GM12873 (cell line): ENCODE measurements around the gene ACOT7.

ENCODE experiments used
- CTCF ChIP-seq: IDR thresholded peaks from 2 replicates; pipeline ENCODE4 v1.5.1; 2012; ENCODE audit warnings: low read depth, mild to moderate bottlenecking, moderate library complexity, low read length, control low read depth; ENCODE audit not compliant: insufficient read depth; ENCODE audit errors: missing control alignments

ACOT7 gene

GRCh38 chr1:6410248-6410893, 16.8 kb upstream of the ACOT7 start:
- TF ChIP-seq CTCF, result no peak

GRCh38 chr1:6409733-6410132, 16.2 kb upstream of the ACOT7 start:
- no peak for TF ChIP-seq CTCF

GRCh38 chr1:6409053-6409452, 15.5 kb upstream of the ACOT7 start:
- TF ChIP-seq CTCF, result no peak

GRCh38 chr1:6408023-6408422, 14.5 kb upstream of the ACOT7 start:
- TF ChIP-seq CTCF, result no peak

- TF ChIP-seq CTCF, result no peak
Observed at GRCh38 chr1:6401673-6402072, 8.1 kb upstream of the ACOT7 start.

GRCh38 chr1:6399294-6399693, 5.7 kb upstream of the ACOT7 start:
- TF ChIP-seq CTCF, result no peak

GRCh38 chr1:6397844-6398441, 4.4 kb upstream of the ACOT7 start:
- TF ChIP-seq CTCF, result no peak
